Muscle of arm (tissue), 12 donors: ENCODE data around the gene CDC42EP1. TPM values are rescaled to one million over a fixed set of nuclear protein-coding genes. Genes with fewer than 3 reads are reported as not detected.

Source experiments
- DNase-seq: peaks from one replicate; pipeline ENCODE4 v3.0.0-alpha.2; 2013
- polyA plus RNA-seq, 12 donors: library from polyadenylated mRNA; unstranded; fragments of 120-200 nt; gene quantifications; one replicate each; pipeline ENCODE4 v1.2.1, GENCODE V29; 2013; ENCODE audit not compliant: insufficient read length in 12 of 12

Gene CDC42EP1
- polyA plus RNA-seq, 12 donors: 24.6 to 89.5 (median 31.7) TPM; not detected in 1

DNA sequence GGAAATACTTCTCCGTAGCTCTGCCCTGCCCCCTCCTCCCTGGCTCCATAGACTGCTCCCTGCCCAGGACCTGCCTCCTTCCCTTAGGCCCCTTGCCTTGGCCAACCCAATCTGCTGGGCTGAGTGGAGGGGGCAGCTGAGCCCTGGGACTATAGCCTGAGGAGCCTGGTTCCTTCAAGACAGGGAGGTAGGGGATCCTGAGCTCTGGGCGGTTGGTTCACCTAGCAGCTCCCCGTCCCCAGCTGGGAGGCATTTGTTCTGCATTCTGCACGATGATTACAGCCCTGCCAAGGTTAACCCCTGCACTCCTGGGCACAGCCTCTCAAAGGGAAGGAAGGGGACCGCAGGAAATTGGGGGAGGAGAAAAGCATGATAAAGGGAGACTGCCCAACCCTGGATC is 3.6 kb upstream of the CDC42EP1 start:
- DNase-seq: no peak

- DNase-seq: no peak
These were observed 2.8 kb upstream of the CDC42EP1 start for GRCh38 chr22:37557321-37558001.

DNA sequence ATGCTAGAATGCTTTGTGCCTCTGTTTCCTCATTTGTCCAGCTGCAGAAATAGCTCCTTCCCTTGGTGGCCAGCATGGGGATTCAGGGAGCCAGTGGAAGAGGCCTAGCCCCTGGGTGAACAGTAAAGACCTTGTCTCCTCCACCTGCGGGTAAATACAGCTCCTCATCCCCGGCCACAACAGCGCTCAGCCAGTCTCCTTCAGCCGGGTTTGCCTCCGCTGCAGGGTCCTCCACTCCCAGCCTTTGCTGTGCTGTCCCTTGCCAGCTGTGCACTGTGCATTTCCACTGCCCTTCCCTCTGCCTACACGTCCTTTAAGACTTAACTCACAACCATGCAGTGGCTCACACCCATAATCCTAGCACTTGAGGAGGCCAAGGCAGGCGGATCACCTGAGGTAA is 1.5 kb upstream of the CDC42EP1 start:
- DNase-seq: no peak

- no peak for DNase-seq
These were observed 769 bp upstream of the CDC42EP1 start for GRCh38 chr22:37559521-37559900.

GRCh38 chr22:37560608-37561211 is 430 bp downstream of the CDC42EP1 start:
- DNase-seq: no peak

GRCh38 chr22:37561212-37562048 is 1.1 kb downstream of the CDC42EP1 start:
- DNase-seq: peak; percentile 95

- no peak for DNase-seq
These were observed 2.0 kb downstream of the CDC42EP1 start for GRCh38 chr22:37562049-37562875.

DNA sequence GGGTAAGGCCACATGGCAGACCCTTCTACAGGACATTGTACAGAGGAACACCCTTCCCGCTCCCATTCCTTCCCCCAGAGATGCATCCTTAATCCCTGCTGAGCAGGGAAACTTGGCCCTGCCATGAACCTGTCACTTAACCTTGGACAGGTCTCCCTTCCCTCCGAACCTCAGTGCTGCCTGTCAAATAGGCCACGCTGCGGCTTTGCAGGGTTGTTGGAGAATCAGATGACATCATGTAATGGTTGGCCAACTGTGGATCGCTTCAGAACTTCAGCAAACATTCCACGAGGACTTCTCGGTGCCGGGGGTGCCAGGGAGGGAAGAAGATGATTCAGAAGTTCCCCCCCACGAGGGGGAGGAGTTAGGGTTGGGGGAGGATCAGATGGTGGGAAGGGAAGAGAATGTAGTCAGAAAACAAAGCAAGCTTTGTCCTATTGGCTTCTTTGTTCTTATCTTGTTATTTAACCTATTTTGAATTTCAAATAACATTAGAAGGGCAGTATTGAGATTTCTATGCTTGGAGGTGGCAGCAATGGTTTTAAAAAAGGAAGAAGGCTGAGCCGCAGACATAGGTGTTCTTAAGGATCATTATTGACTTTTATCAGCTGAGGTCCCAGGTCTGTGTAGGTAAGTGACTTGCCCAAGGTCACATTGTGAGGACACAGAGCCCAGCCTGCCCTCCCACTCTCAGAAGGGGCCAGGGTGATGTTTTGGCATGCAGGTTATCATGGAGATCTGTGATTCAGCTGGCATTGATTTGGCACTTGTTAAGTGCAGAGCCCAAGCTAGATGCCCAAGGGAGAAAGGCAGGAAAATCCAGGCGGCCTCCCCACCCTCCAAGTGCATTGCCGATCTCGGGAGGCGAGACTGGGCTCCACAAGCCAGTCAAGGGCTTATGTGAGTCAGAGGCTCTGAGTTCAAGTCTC is 3.1 kb downstream of the CDC42EP1 start:
- no peak for DNase-seq

DNA sequence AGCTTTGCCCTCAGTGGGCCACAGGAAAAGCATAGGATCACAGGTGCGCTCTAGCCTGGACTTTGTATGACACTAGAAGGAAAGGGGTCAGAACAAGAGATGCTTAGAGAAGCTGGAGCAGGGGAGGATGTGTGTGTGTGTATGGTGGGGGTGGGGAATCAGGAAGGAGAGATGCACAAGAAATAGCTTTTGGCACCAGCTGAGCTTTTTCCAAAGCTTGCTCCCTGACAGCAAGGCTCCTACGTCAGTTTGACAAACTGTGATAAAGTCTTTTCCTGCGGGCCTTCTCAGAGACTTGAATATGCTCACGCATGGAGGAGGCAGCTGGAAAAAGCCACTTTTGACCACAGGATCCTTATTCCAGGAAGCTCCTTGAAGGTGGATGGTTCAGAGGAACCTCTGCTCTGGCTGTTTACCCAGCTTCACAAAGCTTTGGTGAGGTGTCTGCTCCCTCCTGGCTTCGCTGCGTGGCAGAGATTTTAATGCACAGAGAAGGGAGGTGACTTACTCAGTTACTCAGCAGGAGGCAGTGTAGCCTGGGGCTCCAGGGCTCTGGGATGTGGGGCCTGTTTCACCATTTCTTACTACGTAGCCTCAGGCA is 3.9 kb downstream of the CDC42EP1 start:
- no peak for DNase-seq

DNA sequence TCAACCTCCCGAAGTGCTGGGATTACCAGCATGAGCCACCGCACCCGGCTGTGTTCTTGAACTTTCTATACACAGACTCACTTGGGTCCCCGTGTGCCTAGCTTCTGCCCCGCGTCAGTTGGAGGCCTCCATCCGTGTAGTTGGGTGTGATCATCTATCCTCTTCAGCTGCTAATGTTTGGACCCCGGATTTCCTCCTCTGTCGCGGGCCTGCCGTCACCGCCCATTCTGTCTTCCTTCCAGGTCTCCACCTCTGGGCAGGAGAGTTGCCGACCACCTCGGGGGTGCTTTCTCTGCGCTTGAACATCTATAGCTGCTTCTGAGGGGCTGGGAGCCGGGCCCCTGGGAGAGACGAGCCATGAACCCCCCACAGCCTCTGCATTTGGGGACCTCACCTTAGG is 5.5 kb downstream of the CDC42EP1 start:
- DNase-seq: no peak

DNA sequence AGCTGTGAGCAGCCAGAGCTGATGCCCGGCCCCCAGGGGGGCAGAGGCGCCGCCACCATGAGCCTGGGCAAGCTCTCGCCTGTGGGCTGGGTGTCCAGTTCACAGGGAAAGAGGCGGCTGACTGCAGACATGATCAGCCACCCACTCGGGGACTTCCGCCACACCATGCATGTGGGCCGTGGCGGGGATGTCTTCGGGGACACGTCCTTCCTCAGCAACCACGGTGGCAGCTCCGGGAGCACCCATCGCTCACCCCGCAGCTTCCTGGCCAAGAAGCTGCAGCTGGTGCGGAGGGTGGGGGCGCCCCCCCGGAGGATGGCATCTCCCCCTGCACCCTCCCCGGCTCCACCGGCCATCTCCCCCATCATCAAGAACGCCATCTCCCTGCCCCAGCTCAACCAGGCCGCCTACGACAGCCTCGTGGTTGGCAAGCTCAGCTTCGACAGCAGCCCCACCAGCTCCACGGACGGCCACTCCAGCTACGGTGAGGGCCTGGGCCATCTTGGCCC is 6.1 kb downstream of the CDC42EP1 start:
- DNase-seq: no peak

DNA sequence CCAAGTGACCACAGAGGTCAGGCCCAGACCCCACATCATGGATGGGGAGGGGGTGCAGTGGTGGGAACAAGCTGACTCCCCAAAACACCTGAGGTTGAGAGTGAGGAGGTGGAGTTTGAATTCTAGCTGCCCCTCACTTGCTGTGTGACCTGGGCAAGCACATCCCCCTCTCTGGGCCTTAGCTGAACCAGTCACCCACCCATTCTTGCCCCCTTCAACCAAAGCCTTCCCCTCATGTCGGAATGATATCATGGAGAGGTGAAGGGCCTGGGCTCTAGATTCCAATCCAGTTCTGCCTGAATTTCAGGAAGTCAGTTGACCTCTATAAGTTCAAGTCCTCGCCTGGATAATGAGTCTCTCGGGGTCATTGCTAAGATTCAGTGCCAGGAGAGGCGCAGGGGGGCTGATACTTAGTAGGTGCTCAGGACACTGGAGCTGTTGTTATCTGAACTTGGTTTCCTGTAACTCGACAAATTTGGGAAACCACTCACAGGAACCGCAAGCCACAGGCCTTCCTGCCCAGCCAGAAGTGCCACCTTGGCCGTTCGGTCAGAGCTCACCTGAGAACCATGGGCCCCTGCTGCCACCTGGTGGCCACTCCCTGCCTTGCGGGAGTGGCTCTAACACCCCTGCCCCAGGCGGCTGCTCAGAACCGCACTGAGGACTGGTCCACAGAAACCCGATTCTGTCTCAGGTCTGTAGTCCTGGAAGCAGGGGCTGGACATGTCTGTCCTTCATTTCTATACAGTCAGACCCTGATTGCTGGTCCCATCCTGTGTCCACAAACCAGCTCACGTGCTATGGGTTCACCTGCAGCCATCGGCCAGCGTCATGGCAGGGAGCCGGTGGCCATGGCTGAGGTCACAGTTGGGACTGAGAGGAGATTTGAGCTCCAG is 6.9 kb downstream of the CDC42EP1 start:
- no peak for DNase-seq

GRCh38 chr22:37568012-37568411 is 7.7 kb downstream of the CDC42EP1 start:
- DNase-seq: no peak

- DNase-seq: no peak
These were observed 8.2 kb downstream of the CDC42EP1 start for GRCh38 chr22:37568448-37569008.

DNA sequence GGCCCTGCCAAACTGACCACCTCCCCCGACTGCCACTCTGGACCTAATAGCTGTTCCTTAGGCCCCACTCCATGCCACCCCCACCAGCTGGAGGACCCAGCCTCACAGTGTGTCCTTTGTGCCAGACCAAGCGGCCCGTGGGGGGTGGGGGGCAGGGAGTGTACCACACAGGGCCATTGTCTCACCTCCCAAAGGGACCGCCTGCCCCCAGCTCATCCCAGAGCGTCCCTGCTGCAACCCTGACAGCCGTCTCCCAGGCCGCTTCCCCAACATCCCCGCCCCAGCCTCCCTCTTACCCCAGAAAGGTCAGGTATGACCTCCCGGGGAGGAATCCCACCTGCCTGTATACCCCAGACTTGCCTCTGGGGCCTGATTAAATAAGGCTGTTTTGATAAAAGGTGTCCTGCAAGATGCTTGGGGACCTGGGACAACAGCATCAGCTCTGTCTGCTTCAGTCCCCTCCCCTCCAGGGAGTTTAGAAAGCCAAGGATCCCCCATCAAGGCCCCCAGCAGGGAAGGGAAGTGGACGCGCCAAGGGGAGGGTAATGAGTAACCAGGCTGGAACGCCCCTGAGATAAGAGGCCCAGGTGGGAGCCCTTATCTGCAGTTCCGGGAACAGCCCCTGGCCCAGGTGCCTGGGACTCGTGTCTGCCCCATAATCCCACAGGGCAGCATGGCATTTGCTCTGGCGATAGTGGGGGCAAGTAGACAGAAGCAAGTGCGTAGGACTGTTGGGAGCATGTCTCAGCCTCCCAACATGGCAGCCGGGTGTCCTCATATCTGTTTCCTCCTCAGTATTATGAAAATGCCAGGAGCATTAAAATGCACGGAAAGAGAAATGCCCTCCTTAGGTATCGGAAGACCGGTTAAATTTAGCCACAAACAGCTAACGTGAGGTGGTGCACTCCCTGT is 9.0 kb downstream of the CDC42EP1 start:
- no peak for DNase-seq

GRCh38 chr22:37569921-37570660 is 9.8 kb downstream of the CDC42EP1 start:
- DNase-seq: no peak

GRCh38 chr22:37570661-37570976 is 10.3 kb downstream of the CDC42EP1 start:
- DNase-seq: no peak
